ENCODE measurements around the gene ZNF488.

Gene ZNF488

GRCh38 chr10:47353351-47353750, 30.7 kb downstream of the ZNF488 start:
- DNase-seq (ENCODE audit: insufficient read length, low spot score) (no peak), FAIRE-seq (no peak)
- TF ChIP-seq, protein P1, sequence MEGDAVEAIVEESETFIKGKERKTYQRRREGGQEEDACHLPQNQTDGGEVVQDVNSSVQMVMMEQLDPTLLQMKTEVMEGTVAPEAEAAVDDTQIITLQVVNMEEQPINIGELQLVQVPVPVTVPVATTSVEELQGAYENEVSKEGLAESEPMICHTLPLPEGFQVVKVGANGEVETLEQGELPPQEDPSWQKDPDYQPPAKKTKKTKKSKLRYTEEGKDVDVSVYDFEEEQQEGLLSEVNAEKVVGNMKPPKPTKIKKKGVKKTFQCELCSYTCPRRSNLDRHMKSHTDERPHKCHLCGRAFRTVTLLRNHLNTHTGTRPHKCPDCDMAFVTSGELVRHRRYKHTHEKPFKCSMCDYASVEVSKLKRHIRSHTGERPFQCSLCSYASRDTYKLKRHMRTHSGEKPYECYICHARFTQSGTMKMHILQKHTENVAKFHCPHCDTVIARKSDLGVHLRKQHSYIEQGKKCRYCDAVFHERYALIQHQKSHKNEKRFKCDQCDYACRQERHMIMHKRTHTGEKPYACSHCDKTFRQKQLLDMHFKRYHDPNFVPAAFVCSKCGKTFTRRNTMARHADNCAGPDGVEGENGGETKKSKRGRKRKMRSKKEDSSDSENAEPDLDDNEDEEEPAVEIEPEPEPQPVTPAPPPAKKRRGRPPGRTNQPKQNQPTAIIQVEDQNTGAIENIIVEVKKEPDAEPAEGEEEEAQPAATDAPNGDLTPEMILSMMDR (IDR thresholded peaks at IDR 0.05; ENCODE audit: insufficient read depth, missing control alignments) = no peak

GRCh38 chr10:47351899-47352815, 31.9 kb downstream of the ZNF488 start:
- FAIRE-seq (no peak), DNase-seq (ENCODE audit: insufficient read length, low spot score) (no peak)
- TF ChIP-seq, protein P1 (IDR thresholded peaks at IDR 0.05; ENCODE audit: insufficient read depth, missing control alignments) = no peak

- FAIRE-seq (no peak), DNase-seq (ENCODE audit: insufficient read length, low spot score) (no peak)
- TF ChIP-seq, protein P1 (IDR thresholded peaks at IDR 0.05; ENCODE audit: insufficient read depth, missing control alignments) = no peak
These were observed 33.1 kb downstream of the ZNF488 start for GRCh38 chr10:47350671-47351640.

DNA sequence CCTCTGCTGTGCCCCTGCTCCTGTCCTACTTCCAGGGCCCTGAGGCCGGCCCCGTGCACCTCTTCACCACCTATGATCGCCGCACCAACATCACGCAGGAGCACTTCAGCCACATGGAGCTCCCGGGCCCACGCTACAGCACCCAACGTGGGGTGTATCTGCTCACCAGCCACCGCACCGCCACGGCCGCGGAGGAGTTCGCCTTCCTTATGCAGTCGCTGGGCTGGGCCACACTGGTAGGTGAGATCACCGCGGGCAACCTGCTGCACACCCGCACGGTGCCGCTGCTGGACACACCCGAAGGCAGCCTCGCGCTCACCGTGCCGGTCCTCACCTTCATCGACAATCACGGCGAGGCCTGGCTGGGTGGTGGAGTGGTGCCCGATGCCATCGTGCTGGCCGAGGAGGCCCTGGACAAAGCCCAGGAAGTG, 34.1 kb downstream of the ZNF488 start:
- no peak for FAIRE-seq
- TF ChIP-seq, protein P1 (IDR thresholded peaks at IDR 0.05; ENCODE audit: insufficient read depth, missing control alignments) = no peak
- no peak for DNase-seq (ENCODE audit: insufficient read length, low spot score)

DNA sequence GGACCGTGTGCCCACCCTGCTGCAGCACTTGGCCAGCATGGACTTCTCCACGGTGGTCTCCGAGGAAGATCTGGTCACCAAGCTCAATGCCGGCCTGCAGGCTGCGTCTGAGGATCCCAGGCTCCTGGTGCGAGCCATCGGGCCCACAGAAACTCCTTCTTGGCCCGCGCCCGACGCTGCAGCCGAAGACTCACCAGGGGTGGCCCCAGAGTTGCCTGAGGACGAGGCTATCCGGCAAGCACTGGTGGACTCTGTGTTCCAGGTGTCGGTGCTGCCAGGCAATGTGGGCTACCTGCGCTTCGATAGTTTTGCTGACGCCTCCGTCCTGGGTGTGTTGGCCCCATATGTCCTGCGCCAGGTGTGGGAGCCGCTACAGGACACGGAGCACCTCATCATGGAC, 34.6 kb downstream of the ZNF488 start:
- no peak for DNase-seq (ENCODE audit: insufficient read length, low spot score)
- TF ChIP-seq, protein P1 (IDR thresholded peaks at IDR 0.05; ENCODE audit: insufficient read depth, missing control alignments) = no peak
- no peak for FAIRE-seq

GRCh38 chr10:47348661-47349470, 35.2 kb downstream of the ZNF488 start:
- DNase-seq (ENCODE audit: insufficient read length, low spot score) (no peak), FAIRE-seq (no peak)
- TF ChIP-seq, protein P1 (IDR thresholded peaks at IDR 0.05; ENCODE audit: insufficient read depth, missing control alignments) = no peak

Measured in D721Med (cell line).